Measurements from ENCODE around the gene SLC25A36. TPM values are rescaled to one million over a fixed set of nuclear protein-coding genes. Genes with fewer than 3 reads are reported as not detected.

SLC25A36 gene
- total RNA-seq: 44.8 and 46.3 TPM in 2 replicates

GRCh38 chr3:140941434-140942220, at the start of gene SLC25A36:
Gene SLC25A36 (plus strand): TSS chr3:140941836. CDS start chr3:140942055, 219 bp downstream.

Other genes starting within 250 kb of the SLC25A36 start
- 0.04 TPM in 1 of 2 replicates, not detected in the other for gene SPSB4, start 109.5 kb downstream of the SLC25A36 start, total RNA-seq

Measured in hair follicular keratinocyte (primary cell).